Loucy (cell line): ENCODE measurements around the gene ABAT.

Experiments used
- H2AFZ ChIP-seq: fragments of 200-600 bp; sonication (generic); 2 replicates; pipeline ENCODE4 v1.6.0; 2016; ENCODE audit warnings: antibody characterized with exemption, mild to moderate bottlenecking, low read length, moderate library complexity
- H3F3A ChIP-seq: fragments of 200-600 bp; 2 replicates; pipeline ENCODE4 v1.6.0; 2016; ENCODE audit warnings: antibody characterized with exemption, low read depth, mild to moderate bottlenecking
- H3K27me3 ChIP-seq: fragments of 200-600 bp; sonication (generic); 2 replicates; pipeline ENCODE4 v1.6.1; 2014; ENCODE audit warnings: low read length, mild to moderate bottlenecking; ENCODE audit not compliant: insufficient read depth, poor library complexity, severe bottlenecking
- H3K36me3 ChIP-seq: fragments of 200-600 bp; sonication (generic); 2 replicates; pipeline ENCODE4 v1.6.1; 2016; ENCODE audit warnings: low read length; ENCODE audit not compliant: insufficient read depth
- H3K4me1 ChIP-seq: fragments of 200-600 bp; sonication (generic); 2 replicates; pipeline ENCODE4 v1.5.1; 2014; ENCODE audit warnings: low read length, mild to moderate bottlenecking; ENCODE audit not compliant: insufficient read depth, poor library complexity, severe bottlenecking
- H3K4me2 ChIP-seq: fragments of 200-600 bp; sonication (generic); 2 replicates; pipeline ENCODE4 v1.6.0; 2014; ENCODE audit warnings: antibody characterized with exemption, low read length, low read depth, mild to moderate bottlenecking; ENCODE audit not compliant: poor library complexity, severe bottlenecking
- H3K4me3 ChIP-seq: fragments of 200-600 bp; sonication (generic); 2 replicates; pipeline ENCODE4 v1.5.1; 2014; ENCODE audit warnings: low read length, mild to moderate bottlenecking, mixed read lengths; ENCODE audit not compliant: poor library complexity, severe bottlenecking
- H3K79me2 ChIP-seq: fragments of 200-600 bp; sonication (generic); 2 replicates; pipeline ENCODE4 v1.6.1; 2014; ENCODE audit warnings: low read length; ENCODE audit not compliant: insufficient read depth
- H3K9ac ChIP-seq: fragments of 200-600 bp; sonication (generic); 2 replicates; pipeline ENCODE4 v1.6.0; 2014; ENCODE audit warnings: mild to moderate bottlenecking, low read depth, low read length, moderate library complexity; ENCODE audit not compliant: poor library complexity, severe bottlenecking
- H3K9me2 ChIP-seq: fragments of 200-600 bp; sonication (generic); replicated peaks from 2 replicates; pipeline ENCODE4 v1.6.1; 2016; ENCODE audit warnings: low read depth, low read length, mixed read lengths
- H3K9me3 ChIP-seq: fragments of 200-600 bp; sonication (generic); 2 replicates; pipeline ENCODE4 v1.6.1; 2014; ENCODE audit warnings: mild to moderate bottlenecking, antibody characterized with exemption, low read length, low read depth; ENCODE audit not compliant: insufficient read depth
- H4K20me1 ChIP-seq: fragments of 200-600 bp; sonication (generic); 2 replicates; pipeline ENCODE4 v1.6.0; 2014; ENCODE audit warnings: antibody characterized with exemption, low read length, mild to moderate bottlenecking; ENCODE audit not compliant: insufficient read depth, poor library complexity, severe bottlenecking
- EZH2phosphoT487 ChIP-seq: fragments of 200-600 bp; IDR thresholded peaks from 2 replicates; pipeline ENCODE4 v1.6.1; 2018; ENCODE audit warnings: antibody characterized with exemption, mild to moderate bottlenecking, moderate library complexity, borderline replicate concordance
- TF ChIP-seq, protein P1 (sequence below): fragments of 200-600 bp; sonication (generic); conservative IDR thresholded peaks from 2 replicates; pipeline ENCODE4 v1.5.1; 2014; ENCODE audit warnings: mild to moderate bottlenecking, antibody characterized with exemption, low read length

The ABAT gene

DNA sequence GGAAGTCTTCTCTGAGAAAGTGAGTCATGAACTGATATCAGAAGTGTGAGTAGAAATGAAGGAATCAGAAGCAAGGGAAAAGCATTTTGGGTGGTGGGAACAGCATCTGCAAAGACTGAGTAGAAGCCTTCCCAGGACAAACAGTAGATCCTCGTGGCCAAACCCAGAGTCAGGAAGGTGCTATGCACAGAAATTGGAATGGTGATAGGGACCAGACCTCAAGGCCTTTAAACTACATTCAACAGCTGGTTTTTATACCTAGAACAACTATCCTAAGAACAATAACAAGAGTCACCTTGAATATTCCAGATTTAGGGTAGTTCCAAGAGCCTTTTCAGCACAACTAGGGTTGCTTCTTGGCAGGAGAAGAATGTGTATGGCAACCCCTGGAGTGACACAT, 15.3 kb downstream of the ABAT start:
- no peaks in the 10 kb centered on the region for H4K20me1 ChIP-seq
- H3K36me3 ChIP-seq: no peaks in the 10 kb centered on the region
- H3F3A ChIP-seq: no peaks in the 10 kb centered on the region
- no peak overlapping the region for H3K9ac ChIP-seq
- no peaks in the 10 kb centered on the region for H3K79me2 ChIP-seq
- H3K9me2 ChIP-seq: no peaks in the 10 kb centered on the region
- H3K4me1 ChIP-seq: no peaks in the 10 kb centered on the region
- no peak overlapping the region for H2AFZ ChIP-seq
- no peaks in the 10 kb centered on the region for H3K27me3 ChIP-seq
- no peak overlapping the region for H3K4me3 ChIP-seq
- H3K9me3 ChIP-seq: peaks cover 5% of the 10 kb centered on the region; the same call in 1 of the 2 replicates
- no peak for TF ChIP-seq EZH2phosphoT487
- TF ChIP-seq, protein P1, sequence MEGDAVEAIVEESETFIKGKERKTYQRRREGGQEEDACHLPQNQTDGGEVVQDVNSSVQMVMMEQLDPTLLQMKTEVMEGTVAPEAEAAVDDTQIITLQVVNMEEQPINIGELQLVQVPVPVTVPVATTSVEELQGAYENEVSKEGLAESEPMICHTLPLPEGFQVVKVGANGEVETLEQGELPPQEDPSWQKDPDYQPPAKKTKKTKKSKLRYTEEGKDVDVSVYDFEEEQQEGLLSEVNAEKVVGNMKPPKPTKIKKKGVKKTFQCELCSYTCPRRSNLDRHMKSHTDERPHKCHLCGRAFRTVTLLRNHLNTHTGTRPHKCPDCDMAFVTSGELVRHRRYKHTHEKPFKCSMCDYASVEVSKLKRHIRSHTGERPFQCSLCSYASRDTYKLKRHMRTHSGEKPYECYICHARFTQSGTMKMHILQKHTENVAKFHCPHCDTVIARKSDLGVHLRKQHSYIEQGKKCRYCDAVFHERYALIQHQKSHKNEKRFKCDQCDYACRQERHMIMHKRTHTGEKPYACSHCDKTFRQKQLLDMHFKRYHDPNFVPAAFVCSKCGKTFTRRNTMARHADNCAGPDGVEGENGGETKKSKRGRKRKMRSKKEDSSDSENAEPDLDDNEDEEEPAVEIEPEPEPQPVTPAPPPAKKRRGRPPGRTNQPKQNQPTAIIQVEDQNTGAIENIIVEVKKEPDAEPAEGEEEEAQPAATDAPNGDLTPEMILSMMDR: no peak
- H3K4me2 ChIP-seq: no peak overlapping the region

DNA sequence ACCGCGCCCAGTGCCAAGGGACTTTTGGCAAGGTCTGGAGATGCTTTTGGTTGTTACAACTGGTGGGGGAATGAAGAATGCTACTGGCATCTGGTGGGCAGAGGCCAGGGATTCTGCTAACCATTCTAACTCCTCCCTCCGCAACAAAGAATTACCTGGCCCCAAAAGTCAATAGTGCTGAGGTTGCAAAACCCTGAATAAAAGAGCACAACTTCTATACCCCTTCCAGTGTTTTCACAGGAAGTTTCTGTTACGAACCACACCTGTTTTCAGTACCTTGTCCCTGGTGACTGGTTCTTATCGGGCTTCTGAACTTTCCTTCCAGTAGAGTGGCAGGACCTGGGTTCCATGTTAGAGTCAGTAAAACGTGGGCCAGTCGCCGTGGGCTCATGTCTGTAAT, 17.3 kb downstream of the ABAT start:
- no peak overlapping the region for H2AFZ ChIP-seq
- TF ChIP-seq EZH2phosphoT487: no peak
- TF ChIP-seq, protein P1: no peak
- H3K27me3 ChIP-seq: no peaks in the 10 kb centered on the region
- H4K20me1 ChIP-seq: no peaks in the 10 kb centered on the region
- H3K36me3 ChIP-seq: no peaks in the 10 kb centered on the region
- H3K4me2 ChIP-seq: no peak overlapping the region
- H3K79me2 ChIP-seq: no peaks in the 10 kb centered on the region
- no peaks in the 10 kb centered on the region for H3F3A ChIP-seq
- no peaks in the 10 kb centered on the region for H3K4me1 ChIP-seq
- no peak overlapping the region for H3K4me3 ChIP-seq
- peaks cover 5% of the 10 kb centered on the region; the same call in 1 of the 2 replicates for H3K9me3 ChIP-seq
- no peaks in the 10 kb centered on the region for H3K9me2 ChIP-seq
- no peak overlapping the region for H3K9ac ChIP-seq

GRCh38 chr16:8694795-8695728, 20.6 kb downstream of the ABAT start:
- TF ChIP-seq, protein P1: no peak
- TF ChIP-seq EZH2phosphoT487: no peak
- Histone ChIP-seq H3K9me3 (no peaks in the 10 kb centered on the region), H2AFZ (no peak overlapping the region), H3K4me1 (no peaks in the 10 kb centered on the region), H4K20me1 (no peaks in the 10 kb centered on the region), H3K9me2 (no peaks in the 10 kb centered on the region), H3K79me2 (no peaks in the 10 kb centered on the region), H3F3A (no peaks in the 10 kb centered on the region), H3K4me3 (no peak overlapping the region), H3K27me3 (no peaks in the 10 kb centered on the region), H3K4me2 (no peak overlapping the region), H3K36me3 (no peaks in the 10 kb centered on the region), H3K9ac (no peak overlapping the region)
